Chondrocyte (in vitro differentiated cells): ENCODE data around the gene ASPN. TPM values are rescaled to one million over a fixed set of nuclear protein-coding genes. Genes with fewer than 3 reads are reported as not detected.

ENCODE experiments used
- DNase-seq: peaks from one replicate; pipeline ENCODE4 v3.0.0; 2021; ENCODE audit warnings: mixed read lengths, low spot score
- H3K27ac Mint-ChIP-seq: one replicate; pipeline ENCODE4 v1.8.0; 2021; ENCODE audit warnings: mild to moderate bottlenecking, moderate library complexity, mixed read lengths; ENCODE audit not compliant: unreplicated experiment
- H3K27me3 Mint-ChIP-seq: 2 replicates; pipeline ENCODE4 v1.8.0; 2021; ENCODE audit warnings: low read depth, mixed read lengths
- H3K36me3 Mint-ChIP-seq: 2 replicates; pipeline ENCODE4 v1.8.0; 2021; ENCODE audit warnings: low read depth, mixed read lengths
- H3K4me1 Mint-ChIP-seq: 2 replicates; pipeline ENCODE4 v1.8.0; 2021; ENCODE audit warnings: low read depth, mild to moderate bottlenecking, mixed read lengths
- H3K4me3 Mint-ChIP-seq: one replicate; pipeline ENCODE4 v1.8.0; 2021; ENCODE audit warnings: mild to moderate bottlenecking, moderate library complexity, mixed read lengths; ENCODE audit not compliant: unreplicated experiment
- H3K9me3 Mint-ChIP-seq: 2 replicates; pipeline ENCODE4 v1.8.0; 2021; ENCODE audit warnings: low read depth, mixed read lengths
- total RNA-seq: library from RNA; stranded (reverse); gene quantifications from 3 replicates; pipeline ENCODE4 v1.2.1, GENCODE V29; 2021
- TF ChIP-seq, protein P1 (sequence below): fragments of 200-600 bp; sonication (generic); IDR thresholded peaks from 2 replicates; pipeline ENCODE4 v1.5.0; 2021; ENCODE audit warnings: antibody characterized with exemption, mild to moderate bottlenecking, moderate library complexity

The ASPN gene
- total RNA-seq, 1 donor from 2014 or later: 385 TPM

- H3K4me1 Mint-ChIP-seq: peaks cover 10% of the 10 kb centered on the region
- H3K27me3 Mint-ChIP-seq: no peaks in the 10 kb centered on the region
- TF ChIP-seq, protein P1, sequence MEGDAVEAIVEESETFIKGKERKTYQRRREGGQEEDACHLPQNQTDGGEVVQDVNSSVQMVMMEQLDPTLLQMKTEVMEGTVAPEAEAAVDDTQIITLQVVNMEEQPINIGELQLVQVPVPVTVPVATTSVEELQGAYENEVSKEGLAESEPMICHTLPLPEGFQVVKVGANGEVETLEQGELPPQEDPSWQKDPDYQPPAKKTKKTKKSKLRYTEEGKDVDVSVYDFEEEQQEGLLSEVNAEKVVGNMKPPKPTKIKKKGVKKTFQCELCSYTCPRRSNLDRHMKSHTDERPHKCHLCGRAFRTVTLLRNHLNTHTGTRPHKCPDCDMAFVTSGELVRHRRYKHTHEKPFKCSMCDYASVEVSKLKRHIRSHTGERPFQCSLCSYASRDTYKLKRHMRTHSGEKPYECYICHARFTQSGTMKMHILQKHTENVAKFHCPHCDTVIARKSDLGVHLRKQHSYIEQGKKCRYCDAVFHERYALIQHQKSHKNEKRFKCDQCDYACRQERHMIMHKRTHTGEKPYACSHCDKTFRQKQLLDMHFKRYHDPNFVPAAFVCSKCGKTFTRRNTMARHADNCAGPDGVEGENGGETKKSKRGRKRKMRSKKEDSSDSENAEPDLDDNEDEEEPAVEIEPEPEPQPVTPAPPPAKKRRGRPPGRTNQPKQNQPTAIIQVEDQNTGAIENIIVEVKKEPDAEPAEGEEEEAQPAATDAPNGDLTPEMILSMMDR: no peak
- H3K36me3 Mint-ChIP-seq: peaks cover 10% of the 10 kb centered on the region
- no peak overlapping the region for H3K4me3 Mint-ChIP-seq
- no peak overlapping the region for H3K27ac Mint-ChIP-seq
- H3K9me3 Mint-ChIP-seq: peaks cover 12% of the 10 kb centered on the region
- DNase-seq: no peak
Observed at GRCh38 chr9:92527291-92527828, 45.1 kb upstream of the ASPN start.

DNA sequence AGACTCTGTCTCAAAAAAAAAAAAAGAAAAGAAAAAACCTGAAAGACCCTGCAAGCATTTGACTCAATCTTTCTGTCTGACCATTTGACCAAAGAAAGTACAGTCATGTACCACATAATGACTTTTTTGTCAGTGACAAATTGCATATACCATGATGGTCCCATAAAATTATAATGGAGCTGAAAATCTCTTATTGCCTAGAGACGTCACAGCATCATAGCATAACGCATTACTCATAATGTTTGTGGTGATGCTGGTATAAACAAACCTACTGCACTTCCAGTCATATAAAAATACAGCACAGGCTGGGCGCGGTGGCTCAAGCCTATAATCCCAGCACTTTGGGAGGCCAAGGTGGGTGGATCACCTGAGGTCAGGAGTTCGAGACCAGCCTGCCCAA, 43.0 kb upstream of the ASPN start:
- H3K36me3 Mint-ChIP-seq: peaks cover 5% of the 10 kb centered on the region
- no peaks in the 10 kb centered on the region for H3K9me3 Mint-ChIP-seq
- H3K4me1 Mint-ChIP-seq: peaks cover 10% of the 10 kb centered on the region
- TF ChIP-seq, protein P1: no peak
- DNase-seq: no peak
- H3K27ac Mint-ChIP-seq: no peak overlapping the region
- H3K27me3 Mint-ChIP-seq: no peaks in the 10 kb centered on the region
- no peak overlapping the region for H3K4me3 Mint-ChIP-seq

- TF ChIP-seq, protein P1: no peak
- Mint-ChIP-seq H3K27ac (no peak overlapping the region), H3K9me3 (no peaks in the 10 kb centered on the region), H3K4me1 (peaks cover 10% of the 10 kb centered on the region), H3K27me3 (no peaks in the 10 kb centered on the region), H3K36me3 (peaks cover 5% of the 10 kb centered on the region), H3K4me3 (no peak overlapping the region)
- no peak for DNase-seq
Observed at GRCh38 chr9:92524881-92525280, 42.6 kb upstream of the ASPN start.

- DNase-seq: no peak
- Mint-ChIP-seq H3K27me3 (no peaks in the 10 kb centered on the region), H3K4me1 (peaks cover 7% of the 10 kb centered on the region), H3K4me3 (no peak overlapping the region), H3K27ac (no peak overlapping the region), H3K9me3 (peaks cover 3% of the 10 kb centered on the region), H3K36me3 (peaks cover 12% of the 10 kb centered on the region)
- TF ChIP-seq, protein P1: no peak
Observed at GRCh38 chr9:92522983-92523970, 41.0 kb upstream of the ASPN start.

GRCh38 chr9:92520837-92521236, 38.5 kb upstream of the ASPN start:
- Mint-ChIP-seq H3K36me3 (peaks cover 14% of the 10 kb centered on the region), H3K4me3 (no peak overlapping the region), H3K27ac (no peak overlapping the region), H3K4me1 (peaks cover 16% of the 10 kb centered on the region), H3K9me3 (peaks cover 3% of the 10 kb centered on the region), H3K27me3 (no peaks in the 10 kb centered on the region)
- no peak for DNase-seq
- TF ChIP-seq, protein P1: no peak
